Measurements from ENCODE around the gene SMIM30. TPM values are rescaled to one million over a fixed set of nuclear protein-coding genes. Genes with fewer than 3 reads are reported as not detected.

The SMIM30 gene
- polyA plus RNA-seq, 4 donors = 48.9 to 76.5 (median 64.2) TPM

GRCh38 chr7:113143486-113144257, 25.3 kb upstream of the SMIM30 start:
- Histone ChIP-seq H3K4me3 (ENCODE audit: low read depth in 1 of 3, low read length in 3 of 3) (no peak overlapping the region), H3K36me3 (ENCODE audit: control insufficient read depth in 3 of 3, insufficient read depth in 2 of 3, low read depth in 1 of 3, low read length in 3 of 3) (no peaks in the 10 kb centered on the region), H3K27me3 (ENCODE audit: control insufficient read depth in 3 of 3, insufficient read depth in 3 of 3, low read length in 3 of 3) (no peaks in the 10 kb centered on the region), H3K4me1 (ENCODE audit: control insufficient read depth in 3 of 3, insufficient read depth in 2 of 3, low read depth in 1 of 3, low read length in 2 of 3) (no peaks in the 10 kb centered on the region), H3K27ac (ENCODE audit: low read depth in 1 of 3, low read length in 2 of 3) (no peak overlapping the region), H3K9me3 (ENCODE audit: control insufficient read depth in 2 of 2, insufficient read depth in 1 of 2, low read depth in 1 of 2, low read length in 1 of 2) (no peaks in the 10 kb centered on the region)
- 55 to 68% (median 67%) methylated on average over 2 of the region's 2 CpGs for WGBS, 3 donors
- FAIRE-seq (no peak), DNase-seq (no peak)

DNA sequence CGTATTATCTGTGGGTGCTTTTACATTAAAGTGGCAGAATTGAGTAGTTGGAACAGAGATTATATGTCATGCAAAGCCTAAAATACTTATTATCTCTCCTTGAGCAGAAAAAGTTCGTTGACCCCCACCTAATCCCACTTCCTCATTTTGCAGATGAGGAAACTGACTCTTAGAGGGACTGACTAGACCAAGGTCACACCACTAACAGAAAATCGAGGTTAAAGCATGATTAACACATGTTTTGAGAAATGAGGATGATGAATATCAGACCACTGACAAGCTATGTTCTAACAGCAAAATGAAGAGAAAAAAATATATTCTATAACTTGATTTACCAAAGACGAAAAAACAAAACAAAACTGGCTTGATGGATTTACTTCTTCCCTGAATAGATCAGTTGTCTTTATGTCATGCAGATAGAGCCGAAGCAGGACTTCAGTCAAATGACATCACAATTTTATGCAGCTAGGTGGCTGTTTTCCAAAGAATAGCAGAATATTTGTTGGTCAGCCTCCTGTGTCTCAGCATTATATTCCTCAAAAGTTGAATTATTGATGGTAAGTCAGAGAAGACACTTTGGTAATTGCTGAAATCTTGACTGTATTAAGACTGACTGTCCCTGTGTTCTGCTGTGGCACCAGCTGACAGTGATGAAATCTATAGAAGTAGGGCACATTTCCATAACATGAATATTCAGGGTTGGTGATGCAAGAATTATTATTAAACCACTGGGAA, 24.2 kb upstream of the SMIM30 start:
- Histone ChIP-seq H3K4me3 (ENCODE audit: low read depth in 1 of 3, low read length in 3 of 3) (no peak overlapping the region), H3K27ac (ENCODE audit: low read depth in 1 of 3, low read length in 2 of 3) (no peak overlapping the region), H3K27me3 (ENCODE audit: control insufficient read depth in 3 of 3, insufficient read depth in 3 of 3, low read length in 3 of 3) (no peaks in the 10 kb centered on the region), H3K9me3 (ENCODE audit: control insufficient read depth in 2 of 2, insufficient read depth in 1 of 2, low read depth in 1 of 2, low read length in 1 of 2) (no peaks in the 10 kb centered on the region), H3K36me3 (ENCODE audit: control insufficient read depth in 3 of 3, insufficient read depth in 2 of 3, low read depth in 1 of 3, low read length in 3 of 3) (no peaks in the 10 kb centered on the region), H3K4me1 (ENCODE audit: control insufficient read depth in 3 of 3, insufficient read depth in 2 of 3, low read depth in 1 of 3, low read length in 2 of 3) (no peaks in the 10 kb centered on the region)
- WGBS, 3 donors = 58 to 62% (median 62%) methylated on average over 5 of the region's 5 CpGs
- DNase-seq (no peak), FAIRE-seq (no peak)

- no peak for FAIRE-seq
- DNase-seq = no peak
Observed at GRCh38 chr7:113141803-113142202, 23.4 kb upstream of the SMIM30 start.

DNA sequence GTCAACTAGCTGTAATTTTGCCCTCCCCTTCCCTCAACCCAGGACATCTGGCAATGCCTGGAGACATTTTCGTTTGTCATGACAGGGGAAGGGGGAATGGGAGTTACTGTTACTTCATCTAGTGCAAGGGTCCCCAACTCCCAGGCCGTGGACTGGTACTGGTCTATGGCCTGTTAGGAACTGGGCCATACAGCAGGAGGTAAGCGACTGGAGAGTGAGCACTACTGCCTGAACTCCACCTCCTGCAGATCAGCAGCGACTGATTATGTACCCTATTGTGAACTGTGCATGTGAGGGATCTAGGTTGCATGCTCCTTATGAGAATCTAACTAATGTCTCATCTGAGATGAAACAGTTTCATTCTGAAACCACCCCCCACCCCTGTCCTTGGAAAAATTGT, 22.6 kb upstream of the SMIM30 start:
- 73 to 79% (median 78%) methylated on average over 4 of the region's 4 CpGs for WGBS, 3 donors
- no peak overlapping the region for H3K4me3 ChIP-seq (ENCODE audit: low read depth in 1 of 3, low read length in 3 of 3)
- DNase-seq = no peak
- no peaks in the 10 kb centered on the region for H3K9me3 ChIP-seq (ENCODE audit: control insufficient read depth in 2 of 2, insufficient read depth in 1 of 2, low read depth in 1 of 2, low read length in 1 of 2)
- no peaks in the 10 kb centered on the region for H3K36me3 ChIP-seq (ENCODE audit: control insufficient read depth in 3 of 3, insufficient read depth in 2 of 3, low read depth in 1 of 3, low read length in 3 of 3)
- H3K27me3 ChIP-seq (ENCODE audit: control insufficient read depth in 3 of 3, insufficient read depth in 3 of 3, low read length in 3 of 3) = no peaks in the 10 kb centered on the region
- FAIRE-seq = no peak
- no peak overlapping the region for H3K27ac ChIP-seq (ENCODE audit: low read depth in 1 of 3, low read length in 2 of 3)
- no peaks in the 10 kb centered on the region for H3K4me1 ChIP-seq (ENCODE audit: control insufficient read depth in 3 of 3, insufficient read depth in 2 of 3, low read depth in 1 of 3, low read length in 2 of 3)

More at GRCh38 chr7:113141803-113142202, 23.4 kb upstream of the SMIM30 start:
- no peak overlapping the region for H3K27ac ChIP-seq (ENCODE audit: low read depth in 1 of 3, low read length in 2 of 3)
- no peaks in the 10 kb centered on the region for H3K4me1 ChIP-seq (ENCODE audit: control insufficient read depth in 3 of 3, insufficient read depth in 2 of 3, low read depth in 1 of 3, low read length in 2 of 3)
- no peaks in the 10 kb centered on the region for H3K36me3 ChIP-seq (ENCODE audit: control insufficient read depth in 3 of 3, insufficient read depth in 2 of 3, low read depth in 1 of 3, low read length in 3 of 3)
- no peak overlapping the region for H3K4me3 ChIP-seq (ENCODE audit: low read depth in 1 of 3, low read length in 3 of 3)
- H3K9me3 ChIP-seq (ENCODE audit: control insufficient read depth in 2 of 2, insufficient read depth in 1 of 2, low read depth in 1 of 2, low read length in 1 of 2) = no peaks in the 10 kb centered on the region
- no peaks in the 10 kb centered on the region for H3K27me3 ChIP-seq (ENCODE audit: control insufficient read depth in 3 of 3, insufficient read depth in 3 of 3, low read length in 3 of 3)

GRCh38 chr7:113137241-113137640, 18.9 kb upstream of the SMIM30 start:
- Histone ChIP-seq H3K4me3 (ENCODE audit: low read depth in 1 of 3, low read length in 3 of 3) (no peak overlapping the region), H3K27ac (ENCODE audit: low read depth in 1 of 3, low read length in 2 of 3) (no peak overlapping the region), H3K9me3 (ENCODE audit: control insufficient read depth in 2 of 2, insufficient read depth in 1 of 2, low read depth in 1 of 2, low read length in 1 of 2) (no peaks in the 10 kb centered on the region), H3K36me3 (ENCODE audit: control insufficient read depth in 3 of 3, insufficient read depth in 2 of 3, low read depth in 1 of 3, low read length in 3 of 3) (no peaks in the 10 kb centered on the region), H3K27me3 (ENCODE audit: control insufficient read depth in 3 of 3, insufficient read depth in 3 of 3, low read length in 3 of 3) (no peaks in the 10 kb centered on the region), H3K4me1 (ENCODE audit: control insufficient read depth in 3 of 3, insufficient read depth in 2 of 3, low read depth in 1 of 3, low read length in 2 of 3) (no peaks in the 10 kb centered on the region)
- DNase-seq (no peak), FAIRE-seq (no peak)
- 54 to 80% (median 70%) methylated on average over 2 of the region's 2 CpGs for WGBS, 3 donors

- DNase-seq (no peak), FAIRE-seq (no peak)
- Histone ChIP-seq H3K4me3 (ENCODE audit: low read depth in 1 of 3, low read length in 3 of 3) (no peak overlapping the region), H3K36me3 (ENCODE audit: control insufficient read depth in 3 of 3, insufficient read depth in 2 of 3, low read depth in 1 of 3, low read length in 3 of 3) (no peaks in the 10 kb centered on the region), H3K4me1 (ENCODE audit: control insufficient read depth in 3 of 3, insufficient read depth in 2 of 3, low read depth in 1 of 3, low read length in 2 of 3) (no peaks in the 10 kb centered on the region), H3K27ac (ENCODE audit: low read depth in 1 of 3, low read length in 2 of 3) (no peak overlapping the region), H3K9me3 (ENCODE audit: control insufficient read depth in 2 of 2, insufficient read depth in 1 of 2, low read depth in 1 of 2, low read length in 1 of 2) (no peaks in the 10 kb centered on the region), H3K27me3 (ENCODE audit: control insufficient read depth in 3 of 3, insufficient read depth in 3 of 3, low read length in 3 of 3) (no peaks in the 10 kb centered on the region)
- 68 to 85% (median 79%) methylated on average over 1 of the region's 1 CpG for WGBS, 3 donors
Observed at GRCh38 chr7:113134025-113134424, 15.7 kb upstream of the SMIM30 start.

DNA sequence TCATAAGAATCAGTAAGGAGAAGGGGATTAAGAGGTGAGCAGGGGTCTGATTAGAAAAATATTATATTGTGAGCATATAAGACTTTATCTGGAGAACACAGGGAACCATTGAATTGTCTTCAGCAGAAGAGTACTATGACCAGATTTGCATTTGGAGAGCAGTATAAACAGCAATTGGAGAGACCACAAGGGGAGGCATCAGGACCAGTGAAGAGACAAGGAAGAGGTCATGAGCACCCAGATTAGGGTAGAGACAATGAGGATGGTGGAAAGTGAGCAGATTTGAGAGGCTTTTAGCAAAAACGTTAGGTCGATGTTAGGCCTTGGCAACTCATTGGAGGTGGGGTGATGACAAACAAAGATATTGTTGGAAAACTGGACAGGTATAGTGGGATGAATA, 13.0 kb upstream of the SMIM30 start:
- 56 to 80% (median 67%) methylated on average over 2 of the region's 2 CpGs for WGBS, 3 donors
- Histone ChIP-seq H3K27me3 (ENCODE audit: control insufficient read depth in 3 of 3, insufficient read depth in 3 of 3, low read length in 3 of 3) (no peaks in the 10 kb centered on the region), H3K4me3 (ENCODE audit: low read depth in 1 of 3, low read length in 3 of 3) (no peak overlapping the region), H3K9me3 (ENCODE audit: control insufficient read depth in 2 of 2, insufficient read depth in 1 of 2, low read depth in 1 of 2, low read length in 1 of 2) (no peaks in the 10 kb centered on the region), H3K27ac (ENCODE audit: low read depth in 1 of 3, low read length in 2 of 3) (no peak overlapping the region), H3K36me3 (ENCODE audit: control insufficient read depth in 3 of 3, insufficient read depth in 2 of 3, low read depth in 1 of 3, low read length in 3 of 3) (no peaks in the 10 kb centered on the region), H3K4me1 (ENCODE audit: control insufficient read depth in 3 of 3, insufficient read depth in 2 of 3, low read depth in 1 of 3, low read length in 2 of 3) (no peaks in the 10 kb centered on the region)
- no peak for DNase-seq
- no peak for FAIRE-seq

- H3K36me3 ChIP-seq (ENCODE audit: control insufficient read depth in 3 of 3, insufficient read depth in 2 of 3, low read depth in 1 of 3, low read length in 3 of 3) = no peaks in the 10 kb centered on the region
- DNase-seq = no peak
- no peak for FAIRE-seq
- peaks cover 0 to 2% (median 0%) of the 10 kb centered on the region in 3 donors for H3K27me3 ChIP-seq (ENCODE audit: control insufficient read depth in 3 of 3, insufficient read depth in 3 of 3, low read length in 3 of 3)
- H3K27ac ChIP-seq (ENCODE audit: low read depth in 1 of 3, low read length in 2 of 3) = no peak overlapping the region
- H3K9me3 ChIP-seq (ENCODE audit: control insufficient read depth in 2 of 2, insufficient read depth in 1 of 2, low read depth in 1 of 2, low read length in 1 of 2) = no peaks in the 10 kb centered on the region
- H3K4me1 ChIP-seq (ENCODE audit: control insufficient read depth in 3 of 3, insufficient read depth in 2 of 3, low read depth in 1 of 3, low read length in 2 of 3) = no peaks in the 10 kb centered on the region
- 84 to 96% (median 89%) methylated on average over 1 of the region's 1 CpG for WGBS, 3 donors
- H3K4me3 ChIP-seq (ENCODE audit: low read depth in 1 of 3, low read length in 3 of 3) = no peak overlapping the region
Observed at GRCh38 chr7:113128031-113128430, 9.7 kb upstream of the SMIM30 start.

All from small intestine (tissue), 7 donors.